Activated CD8-positive, alpha-beta T cell treated with anti-CD3 and anti-CD28 coated beads, Interleukin-2, amount 10 ng/mL, durations not matched to agents 7 days and 5 days (primary cell): ENCODE measurements around the gene TMCO6. TPM values are rescaled to one million over a fixed set of nuclear protein-coding genes. Genes with fewer than 3 reads are reported as not detected.
A peak's percentile ranks its signal among the peaks of the same experiment; 100 is the strongest.
"Not testable (repeated sequence)": the region's sequence is repeated elsewhere in the genome, so short reads cannot be mapped to it uniquely, and the experiment has no call there.

Experiments
- ATAC-seq: fragments of 150-1000 bp; cut with Tn5 transposase; one replicate; pipeline ENCODE4 v1.10.0; 2021; ENCODE audit warnings: moderate library complexity
- CTCF ChIA-PET: fragments of 350-600 bp; sonication (Branson Sonifier 250); formaldehyde crosslinking; loops from one replicate; lab custom pipeline; 2021; ENCODE audit warnings: antibody characterized with exemption; lab: Charles Lee
- POLR2A ChIA-PET: fragments of 350-600 bp; sonication (Branson Sonifier 250); formaldehyde crosslinking; loops from one replicate; lab custom pipeline; 2021; ENCODE audit warnings: antibody characterized with exemption; lab: Charles Lee
- DNase-seq: peaks from one replicate; pipeline ENCODE4 v3.0.0-alpha.2; 2020
- H3K27ac Mint-ChIP-seq: one replicate; pipeline ENCODE4 v1.8.0; 2021; ENCODE audit warnings: mild to moderate bottlenecking, mixed read lengths
- H3K27me3 Mint-ChIP-seq: one replicate; pipeline ENCODE4 v1.8.0; 2021; ENCODE audit warnings: low read depth, mixed read lengths
- H3K36me3 Mint-ChIP-seq: one replicate; pipeline ENCODE4 v1.8.0; 2021; ENCODE audit warnings: low read depth, mixed read lengths
- H3K4me1 Mint-ChIP-seq: one replicate; pipeline ENCODE4 v1.8.0; 2021; ENCODE audit warnings: low read depth, mixed read lengths
- H3K4me3 Mint-ChIP-seq: one replicate; pipeline ENCODE4 v1.8.0; 2021; ENCODE audit warnings: mild to moderate bottlenecking, mixed read lengths
- H3K9me3 Mint-ChIP-seq: one replicate; pipeline ENCODE4 v1.8.0; 2022; ENCODE audit warnings: mixed read lengths; ENCODE audit not compliant: insufficient read depth
- total RNA-seq, 2 experiments: library from RNA; stranded (reverse); gene quantifications; one replicate each; pipeline ENCODE4 v1.2.3, GENCODE V29; 2021

TMCO6 gene
- total RNA-seq, result 10 to 100 TPM; 30.5 to 36.5 TPM

DNA sequence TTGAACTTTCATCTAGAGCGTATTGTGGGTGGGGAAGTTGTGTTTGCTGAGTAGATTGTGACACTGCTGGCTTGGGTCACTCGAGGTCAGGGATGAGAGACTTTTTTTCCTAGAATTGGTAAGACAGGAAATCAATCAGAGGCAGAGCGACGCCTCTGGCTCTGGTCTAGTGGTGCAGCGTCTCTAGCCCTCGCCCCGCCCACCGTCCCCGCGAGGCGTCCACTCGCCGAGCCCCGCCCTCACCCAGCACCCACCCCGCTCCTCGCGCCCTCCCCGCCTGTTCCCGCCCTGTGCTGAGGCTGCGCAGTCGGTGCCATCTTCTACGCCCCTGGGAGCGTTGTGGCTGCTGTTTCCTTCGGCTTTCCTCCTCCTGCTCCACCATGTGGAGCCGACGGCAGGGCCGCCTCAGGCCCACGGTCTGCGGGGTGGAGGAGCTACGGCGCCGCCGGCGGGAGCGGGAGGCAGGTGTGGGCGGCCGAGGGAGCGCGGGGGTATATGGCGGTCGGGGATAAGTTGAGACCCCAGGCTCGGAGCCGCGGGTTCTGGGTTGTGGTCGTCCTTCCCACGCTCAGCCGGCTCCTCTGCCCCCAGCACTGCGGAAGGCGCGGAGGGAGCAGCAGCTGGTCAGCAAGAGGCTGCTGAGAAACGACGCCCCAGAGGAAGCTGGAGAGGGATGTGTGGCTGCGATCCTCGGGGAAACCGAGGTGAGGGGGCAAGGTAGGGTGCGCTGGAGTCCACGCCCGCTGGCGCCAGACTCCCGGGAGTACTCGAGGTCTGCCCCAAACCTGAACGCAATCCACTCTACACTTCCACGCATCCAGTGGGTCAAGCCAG is at the start of gene TMCO6:
TSS of gene TMCO6 (plus strand) at position 304 of the 834 bp plus-strand sequence. CDS start at position 381, 77 bp downstream.
- H3K9me3 Mint-ChIP-seq, result no peaks in the 10 kb centered on the region
- ChIA-PET CTCF (interaction anchor here (0.7 to 2.2 kb wide), 15 partner anchors 8 to 395 kb away, joined by 3 to 16 read pairs (median 3); partner anchors contain the start of genes ANKHD1, EIF4EBP3, IK and NDUFA2), POLR2A (interaction anchor here (0.6 to 2.0 kb wide), 10 partner anchors 9 to 237 kb away, joined by 3 to 13 read pairs (median 3); partner anchors contain the start of genes EIF4EBP3, IK, NDUFA2 and SLC35A4)
- DNase-seq, result peak; percentile 98
- no peaks in the 10 kb centered on the region for H3K27me3 Mint-ChIP-seq
- ATAC-seq, result peak; percentile 95
- H3K27ac Mint-ChIP-seq, result peak within 1 kb of the TSS; percentile 94
- peaks cover 46% of the 10 kb centered on the region for H3K4me1 Mint-ChIP-seq
- H3K4me3 Mint-ChIP-seq, result peak within 1 kb of the TSS; percentile 89
- H3K36me3 Mint-ChIP-seq, result peaks cover 27% of the 10 kb centered on the region

DNA sequence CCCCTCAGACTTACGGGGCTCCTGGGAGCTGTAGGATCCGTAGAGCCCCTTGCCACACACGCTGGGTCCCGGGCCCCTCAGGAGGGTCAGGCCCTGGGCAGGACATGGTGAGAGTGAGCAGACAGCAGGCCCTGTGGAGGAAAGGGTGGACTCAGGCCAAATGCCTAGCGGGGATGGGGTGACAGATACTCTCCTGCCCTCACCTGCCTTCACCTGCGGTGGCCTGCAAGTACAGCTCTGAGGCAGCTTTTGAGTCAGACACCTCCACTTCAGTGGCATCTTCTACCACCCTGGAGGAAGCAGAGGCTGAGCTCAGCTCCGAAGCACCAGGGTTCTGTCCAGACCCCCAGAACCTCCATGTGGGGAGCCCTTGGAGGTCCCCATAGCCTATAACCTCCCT is 48.4 kb upstream of the TMCO6 start:
- Mint-ChIP-seq H3K9me3 (no peaks in the 10 kb centered on the region), H3K4me3 (no peak overlapping the region), H3K4me1 (peaks cover 4% of the 10 kb centered on the region), H3K27me3 (peaks cover 3% of the 10 kb centered on the region), H3K27ac (no peak overlapping the region), H3K36me3 (no peaks in the 10 kb centered on the region)
- no peak for DNase-seq
- POLR2A ChIA-PET, result no interaction called here
- no peak for ATAC-seq
- CTCF ChIA-PET, result interaction anchor here (1.0 kb wide), 1 partner anchor 42 kb away, joined by 3 read pairs; no protein-coding TSS in a partner anchor

DNA sequence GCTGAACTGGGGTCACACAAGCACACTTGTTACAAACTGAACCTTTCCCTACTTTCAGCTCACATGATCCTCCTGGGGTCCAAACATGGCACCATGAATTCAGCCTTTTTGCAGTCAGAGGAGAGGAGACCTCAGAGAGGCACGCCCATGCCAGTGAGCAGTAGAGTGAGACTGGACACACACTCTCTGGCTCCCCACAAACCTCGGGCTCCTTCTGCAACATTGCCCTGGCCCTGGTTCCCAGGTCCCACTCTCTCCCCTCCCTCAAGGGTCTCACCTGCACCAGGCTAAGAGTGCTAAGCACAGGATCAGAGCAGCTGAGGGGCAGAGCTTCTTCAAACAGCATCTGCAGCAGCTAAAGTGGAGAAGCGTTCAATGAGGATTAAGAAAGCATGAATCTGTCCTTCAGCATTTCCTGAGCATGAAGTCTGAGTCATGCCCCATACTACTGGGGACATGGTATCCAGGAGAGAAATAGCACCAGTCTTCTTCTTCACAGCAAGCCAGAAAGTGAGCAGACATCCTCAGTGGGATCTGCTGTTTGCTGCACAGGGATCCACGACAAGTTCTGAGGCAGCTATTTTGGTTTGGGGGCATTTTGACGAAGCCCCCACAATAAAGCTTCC is 47.4 kb upstream of the TMCO6 start:
- no peak overlapping the region for H3K4me3 Mint-ChIP-seq
- H3K27ac Mint-ChIP-seq, result no peak overlapping the region
- no peak for DNase-seq
- H3K4me1 Mint-ChIP-seq, result peaks cover 4% of the 10 kb centered on the region
- H3K36me3 Mint-ChIP-seq, result no peaks in the 10 kb centered on the region
- ChIA-PET CTCF (interaction anchor here (1.3 kb wide), 1 partner anchor 44 kb away, joined by 4 read pairs; the partner anchor contains the start of gene EIF4EBP3), POLR2A (no interaction called here)
- no peaks in the 10 kb centered on the region for H3K9me3 Mint-ChIP-seq
- H3K27me3 Mint-ChIP-seq, result no peaks in the 10 kb centered on the region
- no peak for ATAC-seq

DNA sequence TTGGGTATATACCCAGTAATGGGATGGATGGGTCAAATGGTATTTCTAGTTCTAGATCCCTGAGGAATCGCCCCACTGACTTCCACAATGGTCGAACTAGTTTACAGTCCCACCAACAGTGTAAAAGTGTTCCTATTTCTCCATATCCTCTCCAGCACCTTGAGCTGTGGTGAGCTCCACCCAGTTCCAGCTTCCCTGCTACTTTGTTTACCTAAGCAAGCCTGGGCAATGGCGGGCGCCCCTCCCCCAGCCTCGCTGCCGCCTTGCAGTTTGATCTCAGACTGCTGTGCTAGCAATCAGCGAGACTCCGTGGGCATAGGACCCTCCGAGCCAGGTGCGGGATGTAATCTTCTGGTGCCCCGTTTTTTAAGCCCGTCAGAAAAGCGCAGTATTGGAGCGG is 46.2 kb upstream of the TMCO6 start:
- ATAC-seq, H3K27ac Mint-ChIP-seq, H3K36me3 Mint-ChIP-seq, POLR2A ChIA-PET, H3K9me3 Mint-ChIP-seq, H3K4me3 Mint-ChIP-seq, H3K4me1 Mint-ChIP-seq, DNase-seq, H3K27me3 Mint-ChIP-seq, CTCF ChIA-PET: not testable (repeated sequence)

DNA sequence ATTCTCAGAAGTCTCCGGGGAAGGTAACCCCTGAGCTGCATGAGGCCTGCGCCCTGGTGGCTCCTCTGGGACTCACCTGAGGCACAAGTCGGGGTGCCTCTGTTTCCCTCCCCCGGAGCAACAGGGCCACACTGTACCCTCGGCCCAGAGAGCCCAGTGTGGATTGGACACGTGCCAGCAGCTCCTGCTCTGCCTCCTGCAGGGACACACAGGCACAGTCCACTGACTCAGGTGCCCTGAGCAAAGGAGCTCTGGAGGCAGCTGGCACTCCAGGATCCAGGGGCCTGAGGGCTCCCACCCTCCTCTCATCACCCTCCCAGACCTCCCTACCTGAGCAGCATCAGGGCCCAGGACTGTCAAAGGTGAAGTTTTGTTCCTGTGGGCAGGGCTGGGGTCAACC is 45.1 kb upstream of the TMCO6 start:
- Mint-ChIP-seq H3K4me1 (peaks cover 1% of the 10 kb centered on the region), H3K27me3 (no peaks in the 10 kb centered on the region), H3K27ac (no peak overlapping the region), H3K4me3 (no peak overlapping the region), H3K9me3 (no peaks in the 10 kb centered on the region), H3K36me3 (no peaks in the 10 kb centered on the region)
- DNase-seq (no peak), ATAC-seq (no peak)
- ChIA-PET CTCF (no interaction called here), POLR2A (no interaction called here)

DNA sequence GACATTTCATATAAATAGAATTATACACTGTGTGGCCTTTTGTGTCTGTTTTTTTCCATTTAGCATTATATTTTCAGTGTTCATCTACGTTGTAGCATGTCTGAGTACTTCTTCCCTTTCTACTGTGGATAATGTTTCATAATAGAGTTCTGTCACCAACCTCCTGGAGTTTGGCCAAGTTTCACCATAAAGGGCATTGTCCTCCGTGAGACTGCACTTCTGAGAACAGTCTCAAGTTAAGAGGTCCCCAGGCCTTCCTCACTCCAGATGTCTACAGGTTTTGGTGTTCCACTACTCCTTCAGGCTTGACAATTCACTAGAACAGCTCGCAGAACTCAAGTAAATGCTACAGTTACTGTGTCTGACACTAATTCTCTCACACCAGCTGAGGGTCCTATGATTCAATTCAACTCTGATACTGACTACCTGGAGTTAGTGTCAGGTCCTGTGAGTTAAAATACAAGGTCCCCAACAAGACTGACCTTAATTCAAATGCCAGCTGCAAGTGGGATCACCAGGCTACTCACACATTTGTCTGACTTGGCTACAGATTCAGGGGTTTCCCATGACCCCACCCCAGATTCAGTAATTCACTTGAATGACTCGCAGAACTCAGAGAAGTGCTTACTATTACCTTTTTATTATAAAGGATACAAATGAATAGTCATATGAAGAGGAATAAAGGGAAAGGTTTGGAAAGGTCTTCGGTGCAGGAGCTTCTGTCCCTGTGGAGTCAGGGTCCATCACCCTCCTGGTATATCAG is 43.5 kb upstream of the TMCO6 start:
- no peak for DNase-seq
- no peak for ATAC-seq
- CTCF ChIA-PET, result interaction anchor here (0.6 kb wide), 1 partner anchor 10 kb away, joined by 3 read pairs; no protein-coding TSS in a partner anchor

DNA sequence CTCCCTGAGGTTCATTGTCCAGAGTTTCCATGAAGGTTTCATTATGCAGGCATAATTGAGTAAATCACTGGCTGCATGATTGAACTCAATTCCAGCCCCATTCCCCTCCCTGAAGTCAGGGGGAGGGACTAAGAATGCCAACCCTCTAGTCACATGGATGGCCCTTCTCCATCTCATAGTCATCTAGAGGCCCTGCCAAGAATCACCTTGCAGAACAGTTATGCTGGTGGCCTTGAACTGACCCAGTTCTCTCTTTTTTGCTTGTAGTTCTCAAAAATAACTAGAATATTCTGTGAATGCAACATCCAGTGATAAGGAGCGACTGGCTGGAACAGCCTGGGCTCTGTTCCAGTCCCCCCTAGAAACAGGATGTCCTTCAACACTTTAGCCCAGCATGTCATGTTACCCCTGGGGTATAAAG is 42.9 kb upstream of the TMCO6 start:
- no peak overlapping the region for H3K27ac Mint-ChIP-seq
- no peak overlapping the region for H3K4me3 Mint-ChIP-seq
- CTCF ChIA-PET, result interaction anchor here (0.6 kb wide), 1 partner anchor 9 kb away, joined by 3 read pairs; no protein-coding TSS in a partner anchor
- no peaks in the 10 kb centered on the region for H3K4me1 Mint-ChIP-seq
- DNase-seq (no peak), ATAC-seq (no peak)
- no peaks in the 10 kb centered on the region for H3K36me3 Mint-ChIP-seq
- no peaks in the 10 kb centered on the region for H3K27me3 Mint-ChIP-seq
- H3K9me3 Mint-ChIP-seq, result no peaks in the 10 kb centered on the region
- POLR2A ChIA-PET, result no interaction called here

More for the DNA sequence above, 43.5 kb upstream of the TMCO6 start:
- H3K4me3 Mint-ChIP-seq, result no peak overlapping the region
- H3K27ac Mint-ChIP-seq, result no peak overlapping the region
- H3K9me3 Mint-ChIP-seq, result no peaks in the 10 kb centered on the region
- no peaks in the 10 kb centered on the region for H3K27me3 Mint-ChIP-seq
- H3K4me1 Mint-ChIP-seq, result no peaks in the 10 kb centered on the region
- no peaks in the 10 kb centered on the region for H3K36me3 Mint-ChIP-seq
- POLR2A ChIA-PET, result no interaction called here

DNA sequence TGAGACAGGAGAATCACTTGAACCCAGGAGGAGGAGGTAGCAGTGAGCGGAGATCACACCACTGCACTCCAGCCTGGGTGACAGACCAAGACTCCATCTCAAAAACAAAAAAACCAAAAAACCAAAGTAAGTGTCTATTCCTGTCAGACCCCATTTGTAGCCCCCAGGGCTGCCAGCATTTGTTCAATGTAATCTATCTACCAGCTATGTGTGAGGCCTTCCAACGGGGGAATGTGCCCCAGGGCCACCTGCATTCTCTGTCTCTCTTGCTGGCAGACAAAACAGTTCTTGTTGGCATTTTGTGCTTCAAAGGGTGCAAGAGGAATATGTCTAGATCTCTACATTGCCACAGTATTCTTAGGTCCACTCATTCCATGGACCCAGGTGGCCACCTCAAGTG is 40.4 kb upstream of the TMCO6 start:
- POLR2A ChIA-PET, result no interaction called here
- Mint-ChIP-seq H3K4me1 (no peaks in the 10 kb centered on the region), H3K27ac (no peak overlapping the region), H3K27me3 (peaks cover 2% of the 10 kb centered on the region), H3K9me3 (no peaks in the 10 kb centered on the region), H3K36me3 (no peaks in the 10 kb centered on the region), H3K4me3 (no peak overlapping the region)
- ATAC-seq (no peak), DNase-seq (no peak)
- CTCF ChIA-PET, result interaction anchor here (0.6 kb wide), 1 partner anchor 14 kb away, joined by 4 read pairs; no protein-coding TSS in a partner anchor

DNA sequence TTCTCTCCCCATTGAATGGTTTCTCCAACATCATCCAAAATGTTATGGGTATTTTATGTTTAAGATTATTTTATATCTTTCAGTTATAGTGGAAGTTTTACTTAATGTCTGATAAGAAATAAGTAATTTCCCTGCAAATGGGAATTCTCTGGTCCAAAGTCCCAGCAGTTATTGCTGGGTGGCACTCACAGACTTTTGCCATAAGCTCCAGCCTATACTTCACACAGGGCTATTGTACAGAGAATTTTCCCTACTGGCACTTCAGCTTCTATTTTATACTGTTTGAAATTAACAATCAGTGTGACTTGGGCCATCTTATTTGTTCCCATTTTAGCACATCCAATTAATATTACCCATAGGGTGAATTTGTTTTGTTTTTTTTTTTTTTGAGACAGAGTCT is 39.2 kb upstream of the TMCO6 start:
- POLR2A ChIA-PET, result no interaction called here
- CTCF ChIA-PET, result no interaction called here
- Mint-ChIP-seq H3K27ac (no peak overlapping the region), H3K36me3 (no peaks in the 10 kb centered on the region), H3K9me3 (no peaks in the 10 kb centered on the region), H3K4me3 (no peak overlapping the region), H3K4me1 (no peaks in the 10 kb centered on the region), H3K27me3 (peaks cover 2% of the 10 kb centered on the region)
- ATAC-seq (no peak), DNase-seq (no peak)

DNA sequence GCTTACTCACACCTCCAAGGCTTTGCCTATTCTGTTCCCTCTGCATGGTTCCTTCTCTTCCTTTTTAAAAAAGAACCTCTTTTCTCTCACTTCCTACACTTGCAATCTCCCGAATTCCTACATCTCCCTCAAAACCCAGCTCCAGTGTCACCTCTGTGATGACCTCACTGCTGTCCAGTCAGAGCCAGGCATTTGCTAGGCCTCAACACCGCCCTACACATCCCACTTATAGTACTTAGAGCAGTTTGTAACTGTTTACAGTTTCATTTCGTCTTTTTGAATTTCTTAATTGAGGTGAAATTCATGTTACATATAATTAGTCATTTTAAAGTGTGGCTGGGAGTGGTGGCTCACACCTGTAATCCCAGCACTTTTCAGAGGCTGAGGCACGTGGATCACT is 37.1 kb upstream of the TMCO6 start:
- Mint-ChIP-seq H3K36me3 (no peaks in the 10 kb centered on the region), H3K9me3 (no peaks in the 10 kb centered on the region), H3K4me3 (no peak overlapping the region), H3K27ac (no peak overlapping the region), H3K27me3 (peaks cover 5% of the 10 kb centered on the region), H3K4me1 (no peaks in the 10 kb centered on the region)
- ChIA-PET CTCF (no interaction called here), POLR2A (no interaction called here)
- DNase-seq (no peak), ATAC-seq (no peak)

DNA sequence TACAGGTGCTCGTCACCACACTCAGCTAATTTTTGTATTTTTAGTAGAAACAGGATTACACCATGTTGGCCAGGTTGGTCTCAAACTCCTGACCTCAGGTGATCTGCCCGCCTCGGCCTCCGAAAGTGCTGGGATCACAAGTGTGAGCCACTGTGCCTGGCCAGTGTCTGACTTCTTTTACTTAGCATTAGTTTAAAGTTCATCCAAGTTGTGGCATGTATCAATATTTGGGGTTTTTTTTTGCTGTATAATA is 35.9 kb upstream of the TMCO6 start:
- H3K27me3 Mint-ChIP-seq, DNase-seq, H3K4me1 Mint-ChIP-seq, H3K36me3 Mint-ChIP-seq, H3K9me3 Mint-ChIP-seq, H3K4me3 Mint-ChIP-seq, H3K27ac Mint-ChIP-seq, ATAC-seq, POLR2A ChIA-PET, CTCF ChIA-PET: not testable (repeated sequence)
